Vagina (tissue), 2 donors: ENCODE results near the gene PRUNE1. TPM values are rescaled to one million over a fixed set of nuclear protein-coding genes. Genes with fewer than 3 reads are reported as not detected.

ENCODE experiments used
- DNase-seq, 2 donors: peaks; one replicate each; pipeline ENCODE4 v3.0.0-alpha.2; 2017; ENCODE audit errors: extremely low spot score in 2 of 2
- H3K27ac ChIP-seq: fragments of 200-600 bp; sonication (generic); one replicate; pipeline ENCODE4 v1.5.1; 2019
- H3K27me3 ChIP-seq: fragments of 200-600 bp; sonication (generic); one replicate; pipeline ENCODE4 v1.5.1; 2019
- H3K36me3 ChIP-seq, 2 donors: fragments of 200-600 bp; sonication (generic); one replicate each; pipeline ENCODE4 v1.5.1; 2017 to 2019
- H3K4me1 ChIP-seq: fragments of 200-600 bp; sonication (generic); one replicate; pipeline ENCODE4 v1.5.1; 2019
- H3K4me3 ChIP-seq, 2 donors: fragments of 200-600 bp; sonication (generic); 1 replicate in 1 of 2; 2 replicates in 1 of 2; pipeline ENCODE4 v1.5.1; 2016 to 2019
- H3K9me3 ChIP-seq: fragments of 200-600 bp; sonication (generic); one replicate; pipeline ENCODE4 v1.5.1; 2019
- POLR2A ChIP-seq, 2 donors: fragments of 450-650 bp; IDR thresholded peaks; one replicate each; pipeline ENCODE4 v1.6.1; 2017; ENCODE audit warnings: antibody characterized with exemption in 2 of 2, mild to moderate bottlenecking in 2 of 2, moderate library complexity in 2 of 2
- POLR2AphosphoS5 ChIP-seq, 2 donors: sonication (generic); formaldehyde crosslinking; IDR thresholded peaks; one replicate each; pipeline ENCODE4 v1.9.0; 2017; ENCODE audit warnings: antibody characterized with exemption in 2 of 2, mild to moderate bottlenecking in 2 of 2, low read depth in 1 of 2; ENCODE audit not compliant: insufficient read depth in 1 of 2
- intact Hi-C: fragments of 100-400 bp; cut with DNase I; formaldehyde crosslinking; loops from one replicate; pipeline ENCODE4 v1.15.1; 2023
- total RNA-seq: library from RNA; depleted of rRNA; stranded (reverse); fragments of >200 nt; gene quantifications from one replicate; pipeline ENCODE4 v1.2.3, GENCODE V29; 2016
- TF ChIP-seq, protein P1 (sequence below), 3 experiments: fragments of 450-650 bp in 2 of 3; fragments of 200-600 bp in 1 of 3; sonication (generic) in 1 of 3; IDR thresholded peaks; one replicate each; pipeline ENCODE4 v1.5.1; 2017 to 2019; ENCODE audit warnings: antibody characterized with exemption in 3 of 3, mild to moderate bottlenecking in 2 of 3, moderate library complexity in 2 of 3

Gene PRUNE1
- total RNA-seq, 1 donor from 2014 or later = 25.5 TPM

GRCh38 chr1:150976879-150977694, 31.2 kb upstream of the PRUNE1 start:
- TF ChIP-seq POLR2A (IDR thresholded peaks at IDR 0.05) (peak in 1 of 2 donors; percentile 26), POLR2AphosphoS5 (IDR thresholded peaks at IDR 0.05; ENCODE audit: insufficient read depth in 1 of 2, low read depth in 1 of 2) (peak; percentile 73)
- TF ChIP-seq, protein P1, sequence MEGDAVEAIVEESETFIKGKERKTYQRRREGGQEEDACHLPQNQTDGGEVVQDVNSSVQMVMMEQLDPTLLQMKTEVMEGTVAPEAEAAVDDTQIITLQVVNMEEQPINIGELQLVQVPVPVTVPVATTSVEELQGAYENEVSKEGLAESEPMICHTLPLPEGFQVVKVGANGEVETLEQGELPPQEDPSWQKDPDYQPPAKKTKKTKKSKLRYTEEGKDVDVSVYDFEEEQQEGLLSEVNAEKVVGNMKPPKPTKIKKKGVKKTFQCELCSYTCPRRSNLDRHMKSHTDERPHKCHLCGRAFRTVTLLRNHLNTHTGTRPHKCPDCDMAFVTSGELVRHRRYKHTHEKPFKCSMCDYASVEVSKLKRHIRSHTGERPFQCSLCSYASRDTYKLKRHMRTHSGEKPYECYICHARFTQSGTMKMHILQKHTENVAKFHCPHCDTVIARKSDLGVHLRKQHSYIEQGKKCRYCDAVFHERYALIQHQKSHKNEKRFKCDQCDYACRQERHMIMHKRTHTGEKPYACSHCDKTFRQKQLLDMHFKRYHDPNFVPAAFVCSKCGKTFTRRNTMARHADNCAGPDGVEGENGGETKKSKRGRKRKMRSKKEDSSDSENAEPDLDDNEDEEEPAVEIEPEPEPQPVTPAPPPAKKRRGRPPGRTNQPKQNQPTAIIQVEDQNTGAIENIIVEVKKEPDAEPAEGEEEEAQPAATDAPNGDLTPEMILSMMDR (IDR thresholded peaks at IDR 0.05) = no peak
- DNase-seq = no peak

DNA sequence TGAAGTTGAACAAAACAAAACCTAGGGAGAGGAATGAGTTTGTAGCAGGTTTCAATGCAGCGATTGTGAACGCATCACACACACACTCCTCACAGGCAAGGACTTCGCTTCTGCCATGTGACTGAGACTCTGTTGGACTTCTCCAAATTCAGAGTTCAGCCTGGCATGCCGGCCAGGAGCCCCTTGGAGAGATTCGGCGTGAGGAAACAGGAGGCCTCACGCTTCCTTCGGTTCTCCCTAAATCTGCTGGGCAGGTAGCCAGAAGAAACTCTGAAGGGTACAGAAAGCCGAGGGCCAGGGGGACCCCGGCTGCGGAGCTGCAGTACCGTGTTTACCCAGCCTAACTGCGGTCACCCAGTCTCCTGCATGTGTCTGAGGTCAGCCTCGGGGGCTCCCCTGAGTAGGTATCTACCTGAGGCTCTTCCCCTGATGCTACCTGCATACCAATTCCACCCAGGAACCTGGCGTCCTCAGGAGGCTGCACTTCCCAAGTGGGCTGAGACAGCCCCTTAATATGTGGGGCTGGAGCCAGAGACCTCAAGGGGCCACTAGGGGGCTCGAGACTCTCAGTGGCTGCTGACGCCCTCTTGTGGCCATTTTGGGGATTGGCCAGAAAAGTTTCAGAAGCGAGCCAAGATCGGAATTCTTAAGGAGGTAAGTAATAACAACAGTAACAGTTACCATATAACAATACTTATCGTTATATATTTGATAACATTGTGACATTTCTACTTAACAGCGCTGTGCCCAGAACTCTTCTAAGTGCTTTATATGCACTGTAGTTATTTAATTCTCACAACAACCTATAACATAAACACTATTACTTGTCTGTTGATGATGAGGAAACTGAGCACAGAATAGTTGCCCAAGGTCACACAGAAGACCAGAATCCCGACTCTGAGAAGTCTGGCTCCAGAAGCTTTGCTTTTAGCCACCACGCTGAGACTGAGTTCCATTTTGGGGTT, 28.9 kb upstream of the PRUNE1 start:
- TF ChIP-seq POLR2AphosphoS5 (IDR thresholded peaks at IDR 0.05; ENCODE audit: insufficient read depth in 1 of 2, low read depth in 1 of 2) = peak; percentile 61 to 83
- TF ChIP-seq POLR2A (IDR thresholded peaks at IDR 0.05) = no peak
- TF ChIP-seq, protein P1 (IDR thresholded peaks at IDR 0.05) = peak; percentile 97 to 99 (median 98)
- DNase-seq = no peak
- peak overlapping the region; percentile 64 for H3K27ac ChIP-seq
- no peaks in the 10 kb centered on the region for H3K36me3 ChIP-seq
- H3K4me3 ChIP-seq = no peak overlapping the region
- intact Hi-C loops = no loop called here
- H3K9me3 ChIP-seq = no peaks in the 10 kb centered on the region
- no peaks in the 10 kb centered on the region for H3K27me3 ChIP-seq
- peaks cover 22% of the 10 kb centered on the region for H3K4me1 ChIP-seq

More at GRCh38 chr1:150976879-150977694, 31.2 kb upstream of the PRUNE1 start:
- intact Hi-C loops = no loop called here
- no peaks in the 10 kb centered on the region for H3K27me3 ChIP-seq
- peaks cover 41% of the 10 kb centered on the region for H3K4me1 ChIP-seq
- H3K9me3 ChIP-seq = no peaks in the 10 kb centered on the region
- peak overlapping the region; percentile 64 for H3K27ac ChIP-seq
- H3K4me3 ChIP-seq = no peak overlapping the region
- no peaks in the 10 kb centered on the region for H3K36me3 ChIP-seq

GRCh38 chr1:150981177-150981804, 27.0 kb upstream of the PRUNE1 start:
- intact Hi-C loops = no loop called here
- Histone ChIP-seq H3K36me3 (no peaks in the 10 kb centered on the region), H3K9me3 (no peaks in the 10 kb centered on the region), H3K27ac (no peak overlapping the region), H3K4me3 (no peak overlapping the region), H3K27me3 (no peaks in the 10 kb centered on the region), H3K4me1 (peaks cover 22% of the 10 kb centered on the region)
- no peak for DNase-seq
- no peak for TF ChIP-seq POLR2AphosphoS5 (IDR thresholded peaks at IDR 0.05; ENCODE audit: insufficient read depth in 1 of 2, low read depth in 1 of 2)
- TF ChIP-seq, protein P1 (IDR thresholded peaks at IDR 0.05) = no peak
- no peak for TF ChIP-seq POLR2A (IDR thresholded peaks at IDR 0.05)

- no peak for TF ChIP-seq POLR2A (IDR thresholded peaks at IDR 0.05)
- no peak for TF ChIP-seq POLR2AphosphoS5 (IDR thresholded peaks at IDR 0.05; ENCODE audit: insufficient read depth in 1 of 2, low read depth in 1 of 2)
- TF ChIP-seq, protein P1 (IDR thresholded peaks at IDR 0.05) = no peak
- Histone ChIP-seq H3K9me3 (no peaks in the 10 kb centered on the region), H3K27me3 (no peaks in the 10 kb centered on the region), H3K27ac (no peak within 1 kb of the TSS), H3K4me1 (peaks cover 22% of the 10 kb centered on the region), H3K4me3 (no peak within 1 kb of the TSS), H3K36me3 (no peaks in the 10 kb centered on the region)
- intact Hi-C loops = no loop called here
- DNase-seq = no peak
Measured at GRCh38 chr1:150981805-150982712, 26.2 kb upstream of the PRUNE1 start, which contains the start of gene ANXA9. TSS of gene ANXA9 (plus strand) at chr1:150982292. CDS start at chr1:150983106, 814 bp downstream.
